Heart right ventricle (tissue), 16 donors: ENCODE measurements around the gene RBMS3. TPM values are rescaled to one million over a fixed set of nuclear protein-coding genes. Genes with fewer than 3 reads are reported as not detected.
"Not testable (repeated sequence)": the region's sequence is repeated elsewhere in the genome, so short reads cannot be mapped to it uniquely, and the experiment has no call there.

Source experiments
- ATAC-seq, 8 donors: fragments of 200-7000 bp; cut with Tn5 transposase; one replicate each; pipeline ENCODE4 v1.9.1; 2020; ENCODE audit warnings: mild to moderate bottlenecking in 8 of 8, moderate library complexity in 8 of 8, moderate number of reproducible peaks in 1 of 8
- DNase-seq, 2 donors: peaks; one replicate each; pipeline ENCODE4 v3.0.0-alpha.2; 2020
- H3K27ac ChIP-seq, 10 donors: fragments of 200-600 bp; sonication (generic) in 2 of 10; one replicate each; pipeline versions ENCODE4 v1.5.0 to v1.8.0; 2020 to 2022; ENCODE audit warnings: mild to moderate bottlenecking in 3 of 10
- H3K27me3 ChIP-seq, 7 donors: fragments of 200-600 bp; one replicate each; pipeline ENCODE4 v1.8.0; 2021 to 2022; ENCODE audit warnings: mild to moderate bottlenecking in 2 of 7
- H3K36me3 ChIP-seq, 9 donors: fragments of 200-600 bp; sonication (generic) in 1 of 9; one replicate each; pipeline versions ENCODE4 v1.5.0 to v1.8.0; 2020 to 2022; ENCODE audit warnings: mild to moderate bottlenecking in 2 of 9
- H3K4me1 ChIP-seq, 9 donors: fragments of 200-600 bp; sonication (generic) in 1 of 9; one replicate each; pipeline versions ENCODE4 v1.5.0 to v1.8.0; 2020 to 2022; ENCODE audit warnings: mild to moderate bottlenecking in 4 of 9
- H3K4me3 ChIP-seq, 10 donors: fragments of 200-600 bp; sonication (generic) in 2 of 10; one replicate each; pipeline versions ENCODE4 v1.5.0 to v1.8.0; 2020 to 2022; ENCODE audit warnings: mild to moderate bottlenecking in 7 of 10, moderate library complexity in 2 of 10
- H3K9me3 ChIP-seq, 11 donors: fragments of 200-600 bp in 10 of 11; sonication (generic) in 2 of 11; one replicate each; pipeline versions ENCODE4 v1.5.0 to v1.8.0; 2013 to 2022; ENCODE audit warnings: mild to moderate bottlenecking in 2 of 11, control low read depth in 1 of 11, moderate library complexity in 1 of 11
- CTCF ChIP-seq, 9 donors: fragments of 200-600 bp; sonication (generic) in 2 of 9; IDR thresholded peaks; one replicate each; pipeline versions ENCODE4 v1.5.0 to v1.8.0; 2021 to 2022; ENCODE audit warnings: antibody characterized with exemption in 9 of 9, mild to moderate bottlenecking in 5 of 9, moderate library complexity in 1 of 9
- WGBS, 2 donors: extraction: QIAGEN DNeasy Blood & Tissue Kit; methylation state at CpG; one replicate each; pipeline ENCODE4 v1.1.7; 2013; ENCODE audit warnings: inconsistent platforms in 1 of 2; 5-methylcytosine and 5-hydroxymethylcytosine counted together
- intact Hi-C, 10 donors: fragments of 100-400 bp; cut with DNase I; formaldehyde crosslinking; loops; one replicate each; pipeline versions ENCODE4 v1.11.1 to v1.14.2; 2022
- polyA plus RNA-seq, 2 donors: library from polyadenylated mRNA; stranded (reverse); fragments of 200-250 nt; gene quantifications; one replicate each; pipeline ENCODE4 v1.2.3, GENCODE V29; 2013
- total RNA-seq, 10 donors: library from RNA; stranded (reverse); fragmentation: NEBNext Ultra II Directional in 3 of 10; extraction: Animal tissue kit (Norgen Biotek cat#: 25700) in 3 of 10; gene quantifications; one replicate each; pipeline versions ENCODE4 v1.2.1 to v1.2.4, GENCODE V29; 2021 to 2023
- donor health status: Arrhythmogenic right ventricular cardiomyopathy.
- donor health status: ischemic (EF 13 %, LVEDD 7.1; RV severe dilation, severe dysfunction).
- donor health status: healthy with polysubstance abuse.
- donor health status: DM: no; HTN: yes; CAD: no.
- donor health status: DM: no; HTN: no; CAD: no.
- donor health status: ischemic (EF 25% LVEDD 6.9; RV normal size, moderate dysfunction).
- donor health status: ischemic (EF 25% LVEDD 5.7; RV mildly dilated, moderate dysfunction).
- donor health status: healthy.
- donor health status: DM: yes; HTN: yes; CAD: no.
- donor health status: Ischemic cardiomyopathy.
- donor health status: ischemic (EF 35%, LVEDD 5.7; RV mildly dilated, moderate dysfunction).
- donor health status: nonischemic (EF 11% LVEDD 7.7; RV severe dilation, severe dysfunction).
- donor health status: DM: yes; HTN: yes; CAD: no.
- donor health status: PGD.
- donor health status: ischemic (EF 29% LVEDD 5.4; RV normal size, mild dysfunction).
- donor health status: nonischemic (EF 23%, LVEDD 6.1; RV moderate dilation, normal function).

Gene RBMS3
- total and polyA plus RNA-seq, 12 donors = 3.2 to 41.1 (median 26.4) TPM

- H3K4me1 ChIP-seq = peaks cover 4 to 74% (median 42%) of the 10 kb centered on the region in 9 donors
- H3K9me3 ChIP-seq = no peaks in the 10 kb centered on the region
- peak overlapping the region in 8 of 10 donors; percentile 5 to 40 (median 34) for H3K4me3 ChIP-seq
- H3K27me3 ChIP-seq = no peaks in the 10 kb centered on the region
- DNase-seq (peak; percentile 14 to 67), ATAC-seq (peak; percentile 65 to 93 (median 88))
- no peaks in the 10 kb centered on the region for H3K36me3 ChIP-seq
- intact Hi-C loops = loop anchor here in 2 of 10 donors (5.0 to 10.0 kb wide), 3 partner anchors 37 to 201 kb away; partner anchors contain the start of gene RBMS3 (in 1 of the 2)
- peak overlapping the region; percentile 4 to 83 (median 74) for H3K27ac ChIP-seq
- TF ChIP-seq CTCF (IDR thresholded peaks at IDR 0.05) = no peak
- WGBS, 2 donors = 31 to 56% methylated on average over 5 of the region's 5 CpGs
Measured at GRCh38 chr3:29324180-29324651, 43.3 kb downstream of the RBMS3 start.

GRCh38 chr3:29326540-29326939, 45.7 kb downstream of the RBMS3 start:
- H3K27ac ChIP-seq, ATAC-seq, H3K36me3 ChIP-seq, H3K27me3 ChIP-seq, H3K4me3 ChIP-seq, DNase-seq, H3K9me3 ChIP-seq: not testable (repeated sequence)
- intact Hi-C loops = loop anchor here in 1 of 10 donors (10.0 kb wide), 1 partner anchor 198 kb away; no protein-coding TSS in a partner anchor
- H3K4me1 ChIP-seq = peaks cover 7 to 75% (median 36%) of the 10 kb centered on the region in 9 donors
- 98% methylated on average over 10 of the region's 10 CpGs for WGBS, 2 donors

- ATAC-seq (peak in 5 of 8 donors; percentile 8 to 52 (median 14)), DNase-seq (no peak)
- no peaks in the 10 kb centered on the region for H3K27me3 ChIP-seq
- H3K36me3 ChIP-seq = no peaks in the 10 kb centered on the region
- 54 to 64% methylated on average over 4 of the region's 4 CpGs for WGBS, 2 donors
- no peak for TF ChIP-seq CTCF (IDR thresholded peaks at IDR 0.05)
- peak overlapping the region in 1 of 10 donors; percentile 4 for H3K4me3 ChIP-seq
- H3K4me1 ChIP-seq = peaks cover 10 to 80% (median 50%) of the 10 kb centered on the region in 9 donors
- intact Hi-C loops = loop anchor here in 5 of 10 donors (5.0 to 10.0 kb wide), 4 partner anchors 43 to 195 kb away; partner anchors contain the start of gene RBMS3 (in 3 of the 5)
- H3K9me3 ChIP-seq = no peaks in the 10 kb centered on the region
- H3K27ac ChIP-seq = peak overlapping the region in 8 of 10 donors; percentile 30 to 86 (median 55)
Measured at GRCh38 chr3:29329986-29330890, 49.4 kb downstream of the RBMS3 start.

GRCh38 chr3:29331035-29331434, 50.2 kb downstream of the RBMS3 start:
- peak in 5 of 8 donors; percentile 13 to 48 (median 32) for ATAC-seq
- no peak for TF ChIP-seq CTCF (IDR thresholded peaks at IDR 0.05)
- Histone ChIP-seq H3K27ac (peak overlapping the region in 8 of 10 donors; percentile 38 to 86 (median 62)), H3K27me3 (no peaks in the 10 kb centered on the region), H3K36me3 (no peaks in the 10 kb centered on the region), H3K4me3 (peak overlapping the region in 1 of 10 donors; percentile 4), H3K9me3 (no peaks in the 10 kb centered on the region), H3K4me1 (peaks cover 10 to 85% (median 56%) of the 10 kb centered on the region in 9 donors)
- intact Hi-C loops = loop anchor here in 4 of 10 donors (5.0 to 10.0 kb wide), 3 partner anchors 44 to 49 kb away; partner anchors contain the start of gene RBMS3 (in 3 of the 4)
- no peak for DNase-seq
- WGBS, 2 donors = 59 to 65% methylated on average over 4 of the region's 4 CpGs
